ENCODE results near the gene PDCD11. TPM values are rescaled to one million over a fixed set of nuclear protein-coding genes. Genes with fewer than 3 reads are reported as not detected.

Gene PDCD11
- total RNA-seq, 1 experiment from 2014 or later: 106 TPM

DNA sequence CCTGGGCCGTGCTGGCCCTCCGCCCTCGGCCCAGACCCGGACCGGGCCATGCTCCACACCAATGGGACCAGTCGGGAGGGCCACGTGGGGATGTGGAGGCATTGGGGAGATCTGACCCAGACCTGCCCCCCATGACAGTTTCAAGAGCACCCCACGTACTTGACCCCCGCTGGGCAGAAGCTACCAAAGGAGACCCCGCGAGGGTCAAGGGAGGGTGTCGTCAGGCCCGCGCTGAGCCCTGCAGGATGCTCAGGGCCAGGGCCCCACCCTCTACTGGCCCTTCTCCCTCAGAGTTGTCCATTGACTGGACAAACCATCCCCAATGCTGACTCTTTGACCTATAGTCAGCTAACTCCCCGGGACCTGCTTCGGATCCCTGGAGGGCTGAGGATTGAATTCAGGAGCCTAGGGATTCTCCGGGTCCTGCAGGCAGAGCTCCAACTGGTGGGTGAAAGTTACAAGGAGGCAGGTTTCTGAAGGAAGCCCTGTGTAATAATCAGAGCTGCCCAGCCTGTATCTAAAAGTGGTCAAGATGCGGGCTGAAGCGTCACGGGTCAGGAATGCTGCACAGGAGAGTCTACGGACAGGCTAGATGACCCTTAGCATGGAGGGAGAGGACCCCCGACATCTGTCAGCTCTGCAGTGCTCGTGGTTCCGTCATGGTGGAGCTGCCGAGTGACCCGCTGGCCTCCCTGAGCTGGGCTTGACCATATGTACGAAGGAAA lies 56.2 kb downstream of the PDCD11 start:
- ChIA-PET CTCF (interaction anchor here (0.9 to 2.3 kb wide), 4 partner anchors 23 to 140 kb away, joined by 3 to 13 read pairs (median 4); no protein-coding TSS in a partner anchor), RAD21 (ENCODE audit: low non-redundant PET in 1 of 2, low total read pairs in 2 of 2, uncharacterized antibody in 2 of 2, unreplicated experiment in 2 of 2) (no interaction called here), POLR2A (interaction anchor here (1.0 to 1.3 kb wide), 2 partner anchors 9 to 24 kb away, joined by 3 to 5 read pairs; no protein-coding TSS in a partner anchor)
- Histone ChIP-seq H4K20me1 (ENCODE audit: insufficient read depth) (no peaks in the 10 kb centered on the region), H3K4me1 (ENCODE audit: control insufficient read depth in 1 of 2, insufficient read depth in 2 of 2, low read length in 2 of 2) (peaks cover 11 to 57% of the 10 kb centered on the region in 2 experiments; a peak in 3 of 4 replicates), H3K4me3 (replicated peaks in 1 of 2; ENCODE audit: low read depth in 1 of 2, low read length in 2 of 2) (peak overlapping the region; percentile 89 to 93), H3K4me2 (ENCODE audit: low read length) (peak overlapping the region; percentile 99), H3K9ac (ENCODE audit: low read length) (peak overlapping the region; percentile 88), H3K27me3 (ENCODE audit: insufficient read depth, low read length) (no peaks in the 10 kb centered on the region), H2AFZ (ENCODE audit: low read depth, low read length, poor library complexity, severe bottlenecking) (peak overlapping the region; percentile 76), H3K79me2 (ENCODE audit: insufficient read depth, low read length) (peaks cover 8% of the 10 kb centered on the region; the same call in 1 of the 2 replicates), H3K9me3 (ENCODE audit: control insufficient read depth in 1 of 2, insufficient read depth in 1 of 2, low read depth in 1 of 2, low read length in 2 of 2) (no peaks in the 10 kb centered on the region), H3K27ac (ENCODE audit: low read depth, low read length) (peak overlapping the region; percentile 83), H3K9me2 (ENCODE audit: insufficient read depth) (no peaks in the 10 kb centered on the region), H3K36me3 (ENCODE audit: control insufficient read depth in 1 of 2, insufficient read depth in 2 of 2, low read length in 2 of 2) (peaks cover 9 to 15% of the 10 kb centered on the region in 2 experiments)
- intact Hi-C loops (cut with micrococcal nuclease): no loop called here
- ATAC-seq (no peak), DNase-seq (ENCODE audit: low read depth, low spot score) (no peak)
- TF ChIP-seq TCF7L2 (IDR thresholded peaks at IDR 0.05; ENCODE audit: borderline replicate concordance, extremely low read depth, insufficient read depth, insufficient read length) (no peak), ZNF274 (IDR thresholded peaks at IDR 0.05; ENCODE audit: low read depth, low read length) (no peak), EGR1 (IDR thresholded peaks at IDR 0.05; ENCODE audit: low read depth) (no peak), YY1 (IDR thresholded peaks at IDR 0.05; ENCODE audit: extremely low read depth, insufficient replicate concordance, low read depth, low read length) (no peak), FOSL1 (IDR thresholded peaks at IDR 0.05; ENCODE audit: low read depth) (no peak)
- TF ChIP-seq, protein P1, sequence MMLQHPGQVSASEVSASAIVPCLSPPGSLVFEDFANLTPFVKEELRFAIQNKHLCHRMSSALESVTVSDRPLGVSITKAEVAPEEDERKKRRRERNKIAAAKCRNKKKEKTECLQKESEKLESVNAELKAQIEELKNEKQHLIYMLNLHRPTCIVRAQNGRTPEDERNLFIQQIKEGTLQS (IDR thresholded peaks at IDR 0.05): no peak
- TSS peak; percentile 7 for BruUV-seq (replicated peaks)

DNA sequence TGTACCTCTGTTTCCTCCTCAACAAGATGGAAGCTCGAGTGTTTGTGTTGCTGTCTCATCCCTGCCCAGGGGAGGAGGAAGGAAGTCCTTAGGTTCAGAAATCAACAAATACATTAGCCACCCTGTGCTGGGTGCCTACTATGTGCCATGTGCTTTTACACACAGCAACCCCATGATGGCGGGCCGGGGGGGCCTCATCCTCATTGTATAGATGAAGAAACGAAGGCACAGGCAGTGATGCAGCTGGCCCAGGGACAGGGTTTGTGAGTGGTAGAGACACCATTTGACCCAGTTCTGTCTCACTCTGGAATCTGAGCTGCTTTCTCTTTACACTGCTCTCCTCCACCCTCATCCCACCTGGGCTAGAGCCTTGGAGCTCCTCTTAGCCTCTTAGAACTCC lies 57.6 kb downstream of the PDCD11 start:
- Histone ChIP-seq H3K27me3 (ENCODE audit: insufficient read depth, low read length) (no peaks in the 10 kb centered on the region), H4K20me1 (ENCODE audit: insufficient read depth) (no peaks in the 10 kb centered on the region), H3K79me2 (ENCODE audit: insufficient read depth, low read length) (peaks cover 6% of the 10 kb centered on the region; the same call in 1 of the 2 replicates), H3K4me3 (replicated peaks in 1 of 2; ENCODE audit: low read depth in 1 of 2, low read length in 2 of 2) (no peak overlapping the region), H3K9ac (ENCODE audit: low read length) (no peak overlapping the region), H2AFZ (ENCODE audit: low read depth, low read length, poor library complexity, severe bottlenecking) (no peak overlapping the region), H3K36me3 (ENCODE audit: control insufficient read depth in 1 of 2, insufficient read depth in 2 of 2, low read length in 2 of 2) (peaks cover 4 to 11% of the 10 kb centered on the region in 2 experiments), H3K4me1 (ENCODE audit: control insufficient read depth in 1 of 2, insufficient read depth in 2 of 2, low read length in 2 of 2) (peaks cover 11 to 47% of the 10 kb centered on the region in 2 experiments; a peak in 3 of 4 replicates), H3K27ac (ENCODE audit: low read depth, low read length) (no peak overlapping the region), H3K9me3 (ENCODE audit: control insufficient read depth in 1 of 2, insufficient read depth in 1 of 2, low read depth in 1 of 2, low read length in 2 of 2) (no peaks in the 10 kb centered on the region), H3K4me2 (ENCODE audit: low read length) (no peak overlapping the region), H3K9me2 (ENCODE audit: insufficient read depth) (no peaks in the 10 kb centered on the region)
- no TSS peak for BruUV-seq (replicated peaks)
- intact Hi-C loops (cut with micrococcal nuclease): no loop called here
- CTCF ChIA-PET: no interaction called here
- no peak for ATAC-seq
- POLR2A ChIA-PET: no interaction called here
- RAD21 ChIA-PET (ENCODE audit: low non-redundant PET in 1 of 2, low total read pairs in 2 of 2, uncharacterized antibody in 2 of 2, unreplicated experiment in 2 of 2): no interaction called here
- TF ChIP-seq, protein P1 (IDR thresholded peaks at IDR 0.05): no peak
- TF ChIP-seq SIN3A (IDR thresholded peaks at IDR 0.05; ENCODE audit: low read depth) (no peak), CEBPB (IDR thresholded peaks at IDR 0.05; ENCODE audit: low read depth) (no peak), TCF7L2 (IDR thresholded peaks at IDR 0.05; ENCODE audit: borderline replicate concordance, extremely low read depth, insufficient read depth, insufficient read length) (no peak), JUND (IDR thresholded peaks at IDR 0.05) (no peak), EZH2 (IDR thresholded peaks at IDR 0.05) (no peak), SRF (IDR thresholded peaks at IDR 0.05; ENCODE audit: low read depth) (no peak), EZH2phosphoT487 (IDR thresholded peaks at IDR 0.05; ENCODE audit: borderline replicate concordance) (no peak)
- DNase-seq (ENCODE audit: low read depth, low spot score): no peak
